Lower leg skin (tissue), 3 donors: Measurements from ENCODE around the gene PP2D1.

Source experiments
- POLR2A ChIP-seq, 2 donors: fragments of 450-650 bp; IDR thresholded peaks; one replicate each; pipeline ENCODE4 v1.6.1; 2016 to 2017; ENCODE audit warnings: antibody characterized with exemption in 2 of 2, mild to moderate bottlenecking in 1 of 2, moderate library complexity in 1 of 2
- TF ChIP-seq, protein P1 (sequence below), 3 donors: fragments of 450-650 bp; IDR thresholded peaks; one replicate each; pipeline ENCODE4 v1.5.1; 2016; ENCODE audit warnings: antibody characterized with exemption in 3 of 3, mild to moderate bottlenecking in 3 of 3, moderate library complexity in 2 of 3

GRCh38 chr3:20039765-20040547 is 27.9 kb upstream of the PP2D1 start, which contains the start of gene KAT2B:
- TF ChIP-seq, protein P1, sequence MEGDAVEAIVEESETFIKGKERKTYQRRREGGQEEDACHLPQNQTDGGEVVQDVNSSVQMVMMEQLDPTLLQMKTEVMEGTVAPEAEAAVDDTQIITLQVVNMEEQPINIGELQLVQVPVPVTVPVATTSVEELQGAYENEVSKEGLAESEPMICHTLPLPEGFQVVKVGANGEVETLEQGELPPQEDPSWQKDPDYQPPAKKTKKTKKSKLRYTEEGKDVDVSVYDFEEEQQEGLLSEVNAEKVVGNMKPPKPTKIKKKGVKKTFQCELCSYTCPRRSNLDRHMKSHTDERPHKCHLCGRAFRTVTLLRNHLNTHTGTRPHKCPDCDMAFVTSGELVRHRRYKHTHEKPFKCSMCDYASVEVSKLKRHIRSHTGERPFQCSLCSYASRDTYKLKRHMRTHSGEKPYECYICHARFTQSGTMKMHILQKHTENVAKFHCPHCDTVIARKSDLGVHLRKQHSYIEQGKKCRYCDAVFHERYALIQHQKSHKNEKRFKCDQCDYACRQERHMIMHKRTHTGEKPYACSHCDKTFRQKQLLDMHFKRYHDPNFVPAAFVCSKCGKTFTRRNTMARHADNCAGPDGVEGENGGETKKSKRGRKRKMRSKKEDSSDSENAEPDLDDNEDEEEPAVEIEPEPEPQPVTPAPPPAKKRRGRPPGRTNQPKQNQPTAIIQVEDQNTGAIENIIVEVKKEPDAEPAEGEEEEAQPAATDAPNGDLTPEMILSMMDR (IDR thresholded peaks at IDR 0.05) = no peak
- TF ChIP-seq POLR2A (IDR thresholded peaks at IDR 0.05) = no peak
